ENCODE data around the gene KIFC3.
A peak's percentile ranks its signal among the peaks of the same experiment; 100 is the strongest.

Gene KIFC3

DNA sequence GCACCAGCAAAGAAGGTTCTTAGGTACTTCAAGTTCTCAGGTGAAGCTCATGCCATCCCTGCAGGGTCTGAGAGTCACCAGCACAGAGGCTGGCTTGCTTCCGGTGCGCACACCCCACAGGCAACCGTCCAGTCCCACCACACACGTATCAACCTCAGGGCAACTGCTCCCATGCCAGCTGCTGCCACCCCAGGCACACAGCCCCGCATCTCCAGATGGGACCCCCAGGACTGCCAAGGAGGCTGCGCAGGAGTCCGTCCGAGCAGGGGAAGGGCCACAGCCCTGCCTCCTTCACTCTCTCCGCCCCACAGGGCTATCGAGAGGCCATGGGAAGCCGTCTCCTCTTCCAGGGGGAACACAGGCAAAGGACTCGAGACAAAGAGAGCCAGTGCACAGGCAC, 13.3 kb downstream of the KIFC3 start:
- TF ChIP-seq ZFX (IDR thresholded peaks at IDR 0.05), result no peak
- TF ChIP-seq, protein P1, sequence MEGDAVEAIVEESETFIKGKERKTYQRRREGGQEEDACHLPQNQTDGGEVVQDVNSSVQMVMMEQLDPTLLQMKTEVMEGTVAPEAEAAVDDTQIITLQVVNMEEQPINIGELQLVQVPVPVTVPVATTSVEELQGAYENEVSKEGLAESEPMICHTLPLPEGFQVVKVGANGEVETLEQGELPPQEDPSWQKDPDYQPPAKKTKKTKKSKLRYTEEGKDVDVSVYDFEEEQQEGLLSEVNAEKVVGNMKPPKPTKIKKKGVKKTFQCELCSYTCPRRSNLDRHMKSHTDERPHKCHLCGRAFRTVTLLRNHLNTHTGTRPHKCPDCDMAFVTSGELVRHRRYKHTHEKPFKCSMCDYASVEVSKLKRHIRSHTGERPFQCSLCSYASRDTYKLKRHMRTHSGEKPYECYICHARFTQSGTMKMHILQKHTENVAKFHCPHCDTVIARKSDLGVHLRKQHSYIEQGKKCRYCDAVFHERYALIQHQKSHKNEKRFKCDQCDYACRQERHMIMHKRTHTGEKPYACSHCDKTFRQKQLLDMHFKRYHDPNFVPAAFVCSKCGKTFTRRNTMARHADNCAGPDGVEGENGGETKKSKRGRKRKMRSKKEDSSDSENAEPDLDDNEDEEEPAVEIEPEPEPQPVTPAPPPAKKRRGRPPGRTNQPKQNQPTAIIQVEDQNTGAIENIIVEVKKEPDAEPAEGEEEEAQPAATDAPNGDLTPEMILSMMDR (conservative IDR thresholded peaks at IDR 0.05), result no peak
- no peak overlapping the region for H3K27ac ChIP-seq

DNA sequence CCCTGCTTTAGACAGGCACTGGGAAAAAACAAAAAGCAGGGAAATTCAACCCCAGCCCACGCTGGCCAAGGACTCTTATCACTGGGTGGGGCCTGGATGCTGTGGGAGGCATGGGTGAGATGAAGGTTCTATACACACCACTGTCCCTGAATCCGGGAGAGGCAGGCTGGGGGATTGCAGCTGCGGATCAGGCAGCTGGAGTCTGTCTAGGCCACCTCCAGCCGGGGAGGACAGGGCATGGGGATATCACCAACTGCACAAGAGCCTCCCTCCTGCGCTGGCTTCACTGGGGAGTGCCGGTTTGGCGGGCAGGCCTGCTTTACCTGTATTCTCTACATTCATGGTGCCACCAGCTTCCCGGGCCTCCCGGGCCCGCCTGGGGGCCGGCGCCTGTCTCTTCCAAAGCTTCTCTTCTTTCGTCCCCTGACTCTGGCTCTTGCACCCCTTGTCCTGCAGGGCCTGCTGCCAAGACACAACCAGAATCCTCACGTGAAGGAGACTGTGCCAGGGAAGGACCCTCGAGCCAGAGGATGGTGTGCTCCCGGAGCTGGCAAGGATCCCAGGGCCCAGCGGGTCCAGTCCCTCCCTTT, 13.9 kb downstream of the KIFC3 start:
- no peak overlapping the region for H3K27ac ChIP-seq
- TF ChIP-seq, protein P1 (conservative IDR thresholded peaks at IDR 0.05), result no peak
- TF ChIP-seq ZFX (IDR thresholded peaks at IDR 0.05), result no peak

DNA sequence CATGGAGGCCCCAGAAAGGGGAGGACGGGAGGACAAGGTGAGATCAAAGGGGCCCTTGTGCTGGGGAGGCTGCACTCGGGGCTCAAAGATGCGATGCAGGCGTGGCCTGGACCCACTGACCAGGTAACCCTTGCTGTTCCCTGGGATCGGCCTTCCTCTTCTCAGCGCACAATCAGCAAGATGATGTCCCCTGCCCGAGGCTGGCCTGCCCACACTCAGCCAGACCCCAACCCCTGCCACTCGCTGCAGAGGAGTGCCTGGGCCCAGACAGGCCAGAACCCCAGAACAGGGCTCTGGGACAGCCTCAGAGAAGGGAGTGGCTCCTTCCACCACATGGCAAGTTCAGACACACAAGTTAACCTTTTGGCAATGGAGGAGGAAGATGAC, 14.8 kb downstream of the KIFC3 start:
- H3K27ac ChIP-seq, result peak overlapping the region; percentile 32
- TF ChIP-seq ZFX (IDR thresholded peaks at IDR 0.05), result no peak
- TF ChIP-seq, protein P1 (conservative IDR thresholded peaks at IDR 0.05), result no peak

GRCh38 chr16:57786632-57787518, 15.4 kb downstream of the KIFC3 start:
- peak overlapping the region; percentile 32 for H3K27ac ChIP-seq
- no peak for TF ChIP-seq ZFX (IDR thresholded peaks at IDR 0.05)
- TF ChIP-seq, protein P1 (conservative IDR thresholded peaks at IDR 0.05), result no peak

DNA sequence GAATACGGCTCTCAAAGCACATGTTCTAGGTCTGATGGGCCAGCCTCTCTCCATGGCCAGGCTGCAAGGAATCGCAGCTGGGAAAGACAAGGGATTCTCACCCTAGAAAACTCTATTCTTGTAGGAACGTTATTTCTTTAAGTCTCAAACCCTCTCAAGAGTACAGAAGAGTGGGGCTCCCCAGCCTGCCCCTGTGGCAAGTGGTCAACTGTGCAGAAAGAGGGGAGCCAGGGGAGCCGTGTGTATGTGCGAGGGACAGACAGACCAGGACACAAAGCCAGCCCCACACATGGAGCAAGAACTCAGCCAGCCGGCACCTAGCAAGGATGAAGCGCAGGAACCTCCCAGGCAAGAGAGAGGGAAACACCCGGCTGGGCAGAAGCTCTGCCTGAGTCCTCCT, 16.4 kb downstream of the KIFC3 start:
- H3K27ac ChIP-seq, result peak overlapping the region; percentile 32; the same call in 1 of the 2 replicates
- TF ChIP-seq ZFX (IDR thresholded peaks at IDR 0.05), result no peak
- TF ChIP-seq, protein P1 (conservative IDR thresholded peaks at IDR 0.05), result no peak

DNA sequence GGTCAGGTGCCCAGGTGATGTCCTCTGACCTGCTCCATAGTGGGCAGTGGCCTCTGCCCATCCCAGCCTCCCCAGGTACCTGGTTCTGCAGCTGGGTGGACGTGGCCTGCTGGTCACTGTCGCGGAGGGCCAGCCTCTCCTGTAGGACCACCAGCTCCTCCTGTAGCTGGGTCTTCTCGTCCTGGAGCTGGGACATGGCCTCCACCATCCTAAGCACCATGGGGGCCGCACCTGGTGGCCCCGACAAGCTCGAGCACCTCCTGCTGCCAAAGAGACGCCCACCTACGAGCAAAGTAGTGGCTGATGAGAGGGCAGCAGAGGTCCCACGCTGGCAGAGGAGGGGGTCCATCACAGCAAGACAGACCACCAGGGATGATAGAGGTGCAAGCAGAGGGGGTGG, 16.9 kb downstream of the KIFC3 start:
- H3K27ac ChIP-seq, result no peak overlapping the region
- no peak for TF ChIP-seq ZFX (IDR thresholded peaks at IDR 0.05)

DNA sequence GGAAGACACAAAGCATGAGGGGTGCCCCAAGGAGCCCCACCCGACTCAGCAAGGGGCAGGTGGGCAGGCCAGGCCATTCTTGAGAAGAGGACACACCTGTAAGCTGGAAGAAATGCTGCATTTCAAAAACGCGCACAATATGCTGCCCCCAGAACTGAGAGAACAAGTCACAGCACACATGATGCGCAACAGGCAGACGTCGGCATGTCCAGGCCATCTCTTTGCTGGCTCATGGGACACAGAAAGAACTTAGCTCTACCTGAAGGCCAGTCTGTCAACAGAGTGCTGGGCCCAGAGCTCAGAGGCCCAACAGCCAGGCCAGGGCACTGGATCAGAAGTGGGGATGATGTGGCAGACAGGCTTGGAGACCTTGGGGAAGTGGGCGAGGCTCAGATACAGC, 18.0 kb downstream of the KIFC3 start:
- TF ChIP-seq ZFX (IDR thresholded peaks at IDR 0.05), result no peak
- TF ChIP-seq, protein P1 (conservative IDR thresholded peaks at IDR 0.05), result no peak
- H3K27ac ChIP-seq, result no peak overlapping the region

Data from C4-2B (cell line).